ENCODE data around the gene AHSA1.

AHSA1 gene

DNA sequence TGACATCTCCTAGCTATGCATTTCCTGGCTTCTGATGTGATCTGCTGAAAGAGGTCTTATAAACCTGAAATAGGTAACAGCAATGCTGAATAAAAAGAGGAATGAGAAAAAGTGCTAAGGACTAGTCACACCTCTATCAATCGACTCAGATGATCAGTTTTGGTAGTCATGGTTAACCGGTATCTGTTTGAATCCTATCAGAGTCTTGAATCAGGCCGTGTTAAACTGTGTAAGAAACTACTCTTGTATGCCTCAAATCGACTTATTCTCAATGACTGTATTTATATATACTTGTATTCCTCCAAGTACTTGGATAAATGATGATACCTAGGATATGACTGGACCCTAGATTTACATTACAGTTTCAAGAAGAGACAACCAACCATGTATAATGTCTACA lies 51.5 kb downstream of the AHSA1 start:
- no peak for TF ChIP-seq USF1 (IDR thresholded peaks at IDR 0.05)
- no peak for TF ChIP-seq MAX (IDR thresholded peaks at IDR 0.05)
- no peak for TF ChIP-seq TCF12 (IDR thresholded peaks at IDR 0.05; ENCODE audit: low read depth)
- no peak for TF ChIP-seq CEBPB (IDR thresholded peaks at IDR 0.05)
- TF ChIP-seq, protein P1, sequence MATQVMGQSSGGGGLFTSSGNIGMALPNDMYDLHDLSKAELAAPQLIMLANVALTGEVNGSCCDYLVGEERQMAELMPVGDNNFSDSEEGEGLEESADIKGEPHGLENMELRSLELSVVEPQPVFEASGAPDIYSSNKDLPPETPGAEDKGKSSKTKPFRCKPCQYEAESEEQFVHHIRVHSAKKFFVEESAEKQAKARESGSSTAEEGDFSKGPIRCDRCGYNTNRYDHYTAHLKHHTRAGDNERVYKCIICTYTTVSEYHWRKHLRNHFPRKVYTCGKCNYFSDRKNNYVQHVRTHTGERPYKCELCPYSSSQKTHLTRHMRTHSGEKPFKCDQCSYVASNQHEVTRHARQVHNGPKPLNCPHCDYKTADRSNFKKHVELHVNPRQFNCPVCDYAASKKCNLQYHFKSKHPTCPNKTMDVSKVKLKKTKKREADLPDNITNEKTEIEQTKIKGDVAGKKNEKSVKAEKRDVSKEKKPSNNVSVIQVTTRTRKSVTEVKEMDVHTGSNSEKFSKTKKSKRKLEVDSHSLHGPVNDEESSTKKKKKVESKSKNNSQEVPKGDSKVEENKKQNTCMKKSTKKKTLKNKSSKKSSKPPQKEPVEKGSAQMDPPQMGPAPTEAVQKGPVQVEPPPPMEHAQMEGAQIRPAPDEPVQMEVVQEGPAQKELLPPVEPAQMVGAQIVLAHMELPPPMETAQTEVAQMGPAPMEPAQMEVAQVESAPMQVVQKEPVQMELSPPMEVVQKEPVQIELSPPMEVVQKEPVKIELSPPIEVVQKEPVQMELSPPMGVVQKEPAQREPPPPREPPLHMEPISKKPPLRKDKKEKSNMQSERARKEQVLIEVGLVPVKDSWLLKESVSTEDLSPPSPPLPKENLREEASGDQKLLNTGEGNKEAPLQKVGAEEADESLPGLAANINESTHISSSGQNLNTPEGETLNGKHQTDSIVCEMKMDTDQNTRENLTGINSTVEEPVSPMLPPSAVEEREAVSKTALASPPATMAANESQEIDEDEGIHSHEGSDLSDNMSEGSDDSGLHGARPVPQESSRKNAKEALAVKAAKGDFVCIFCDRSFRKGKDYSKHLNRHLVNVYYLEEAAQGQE (IDR thresholded peaks at IDR 0.05; ENCODE audit: low read depth), result no peak
- TF ChIP-seq FOXM1 (IDR thresholded peaks at IDR 0.05; ENCODE audit: borderline replicate concordance, low read depth), result no peak
- no peak for TF ChIP-seq EP300 (IDR thresholded peaks at IDR 0.05; ENCODE audit: borderline replicate concordance)

GRCh38 chr14:77511486-77512162 lies 53.7 kb downstream of the AHSA1 start:
- TF ChIP-seq CREB1 (IDR thresholded peaks at IDR 0.05; ENCODE audit: low read depth) (no peak), RAD21 (IDR thresholded peaks at IDR 0.05; ENCODE audit: low read depth) (no peak), NFIC (IDR thresholded peaks at IDR 0.05) (no peak), USF1 (IDR thresholded peaks at IDR 0.05) (no peak), CEBPB (IDR thresholded peaks at IDR 0.05) (no peak)

DNA sequence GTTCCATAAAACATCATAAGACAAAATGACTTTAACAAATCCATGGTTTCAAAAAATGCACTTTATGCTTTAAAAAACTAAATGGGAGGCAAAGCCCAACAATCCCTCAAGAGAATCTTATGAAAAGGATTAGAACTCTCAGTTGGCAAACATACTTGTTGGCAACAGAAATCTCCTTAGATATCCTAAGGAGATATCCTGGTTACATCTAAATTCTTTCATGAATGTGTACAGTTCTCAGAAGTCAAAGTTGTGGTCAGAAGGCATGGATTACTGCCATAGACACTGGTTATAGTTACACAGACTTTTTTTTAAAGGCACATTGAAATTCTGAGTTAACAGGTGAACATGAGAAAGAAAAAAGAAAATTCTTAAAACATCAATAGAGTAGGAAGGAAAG lies 58.2 kb downstream of the AHSA1 start:
- TF ChIP-seq, protein P1 (IDR thresholded peaks at IDR 0.05; ENCODE audit: low read depth), result no peak
- TF ChIP-seq ZBTB7A (IDR thresholded peaks at IDR 0.05; ENCODE audit: low read depth), result no peak
- TF ChIP-seq YY1 (IDR thresholded peaks at IDR 0.05; ENCODE audit: low read depth), result no peak
- no peak for TF ChIP-seq EP300 (IDR thresholded peaks at IDR 0.05; ENCODE audit: borderline replicate concordance)
